Activated T-helper 2 cell treated with anti-CD3 and anti-CD28 coated beads, Interferon-gamma antibody, Interleukin-2, Interleukin-4, amounts not matched to agents 10 μg/mL and 5 μg/mL and 100 μg/mL, durations not matched to agents 14 hours and 24 hours and 36 hours (primary cell): Measurements from ENCODE around the gene TBC1D22A. TPM values are rescaled to one million over a fixed set of nuclear protein-coding genes. Genes with fewer than 3 reads are reported as not detected.

Source experiments
- DNase-seq: peaks from one replicate; pipeline ENCODE4 v3.0.0; 2021; ENCODE audit warnings: low spot score
- H3K27ac Mint-ChIP-seq: one replicate; pipeline ENCODE4 v1.8.0; 2021; ENCODE audit warnings: mixed read lengths
- H3K27me3 Mint-ChIP-seq: one replicate; pipeline ENCODE4 v1.8.0; 2021; ENCODE audit warnings: low read depth, mixed read lengths
- H3K36me3 Mint-ChIP-seq: one replicate; pipeline ENCODE4 v1.8.0; 2021; ENCODE audit warnings: low read depth, mixed read lengths
- H3K4me1 Mint-ChIP-seq: one replicate; pipeline ENCODE4 v1.8.0; 2021; ENCODE audit warnings: low read depth, mixed read lengths
- H3K4me3 Mint-ChIP-seq: one replicate; pipeline ENCODE4 v1.8.0; 2021; ENCODE audit warnings: low read depth, mild to moderate bottlenecking, moderate library complexity, mixed read lengths
- H3K9me3 Mint-ChIP-seq: one replicate; pipeline ENCODE4 v1.8.0; 2021; ENCODE audit warnings: mixed read lengths
- intact Hi-C: fragments of 100-400 bp; cut with micrococcal nuclease; formaldehyde crosslinking; loops from one replicate; pipeline ENCODE4 v1.15.1; 2023
- total RNA-seq: library from RNA; stranded (reverse); gene quantifications from 2 replicates; pipeline ENCODE4 v1.2.3, GENCODE V29; 2022

TBC1D22A gene
- total RNA-seq, 1 donor from 2014 or later, result 34.8 TPM

GRCh38 chr22:46896568-46897245 lies 134.3 kb downstream of the TBC1D22A start:
- intact Hi-C loops, result no loop called here
- DNase-seq, result no peak
- H3K36me3 Mint-ChIP-seq, result peaks cover 30% of the 10 kb centered on the region
- H3K4me3 Mint-ChIP-seq, result no peak overlapping the region
- no peak overlapping the region for H3K27ac Mint-ChIP-seq
- no peaks in the 10 kb centered on the region for H3K27me3 Mint-ChIP-seq
- H3K4me1 Mint-ChIP-seq, result peaks cover 3% of the 10 kb centered on the region
- no peaks in the 10 kb centered on the region for H3K9me3 Mint-ChIP-seq

DNA sequence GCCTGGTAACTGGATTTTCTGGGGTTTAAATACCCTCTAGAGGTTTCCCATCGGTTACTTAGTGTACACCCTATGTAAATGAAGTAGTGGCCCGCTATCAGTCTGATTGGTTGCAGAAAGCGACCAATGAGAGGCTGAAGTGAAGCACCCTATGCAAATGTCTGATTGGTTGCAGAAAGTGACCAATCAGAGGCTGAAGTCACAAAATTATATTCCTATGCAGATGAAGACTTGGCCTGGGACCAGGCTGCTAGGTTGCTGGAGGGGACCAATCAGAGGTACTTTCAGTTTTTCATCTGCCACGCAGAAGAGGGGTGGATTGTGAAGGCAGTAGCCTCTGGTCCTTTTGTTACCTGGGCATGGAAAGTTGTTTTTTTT lies 134.8 kb downstream of the TBC1D22A start:
- Mint-ChIP-seq H3K4me1 (peaks cover 3% of the 10 kb centered on the region), H3K9me3 (no peaks in the 10 kb centered on the region), H3K27me3 (no peaks in the 10 kb centered on the region), H3K27ac (no peak overlapping the region), H3K36me3 (peaks cover 30% of the 10 kb centered on the region), H3K4me3 (no peak overlapping the region)
- intact Hi-C loops, result no loop called here
- no peak for DNase-seq

GRCh38 chr22:46900549-46900948 lies 138.1 kb downstream of the TBC1D22A start:
- Mint-ChIP-seq H3K4me1 (peaks cover 3% of the 10 kb centered on the region), H3K9me3 (no peaks in the 10 kb centered on the region), H3K27ac (no peak overlapping the region), H3K27me3 (no peaks in the 10 kb centered on the region), H3K36me3 (peaks cover 22% of the 10 kb centered on the region), H3K4me3 (no peak overlapping the region)
- DNase-seq, result no peak
- intact Hi-C loops, result no loop called here

- intact Hi-C loops, result no loop called here
- H3K9me3 Mint-ChIP-seq, result no peaks in the 10 kb centered on the region
Measured at GRCh38 chr22:46902436-46902835, 140.0 kb downstream of the TBC1D22A start.

GRCh38 chr22:46902998-46903916 lies 140.8 kb downstream of the TBC1D22A start:
- Mint-ChIP-seq H3K27ac (no peak overlapping the region), H3K4me1 (no peaks in the 10 kb centered on the region), H3K9me3 (no peaks in the 10 kb centered on the region), H3K4me3 (no peak overlapping the region), H3K36me3 (peaks cover 7% of the 10 kb centered on the region), H3K27me3 (no peaks in the 10 kb centered on the region)
- DNase-seq, result no peak
- intact Hi-C loops, result no loop called here

More at GRCh38 chr22:46902436-46902835, 140.0 kb downstream of the TBC1D22A start:
- H3K4me3 Mint-ChIP-seq, result no peak overlapping the region
- no peaks in the 10 kb centered on the region for H3K4me1 Mint-ChIP-seq
- H3K36me3 Mint-ChIP-seq, result peaks cover 9% of the 10 kb centered on the region
- no peaks in the 10 kb centered on the region for H3K27me3 Mint-ChIP-seq
- no peak for DNase-seq
- no peak overlapping the region for H3K27ac Mint-ChIP-seq

DNA sequence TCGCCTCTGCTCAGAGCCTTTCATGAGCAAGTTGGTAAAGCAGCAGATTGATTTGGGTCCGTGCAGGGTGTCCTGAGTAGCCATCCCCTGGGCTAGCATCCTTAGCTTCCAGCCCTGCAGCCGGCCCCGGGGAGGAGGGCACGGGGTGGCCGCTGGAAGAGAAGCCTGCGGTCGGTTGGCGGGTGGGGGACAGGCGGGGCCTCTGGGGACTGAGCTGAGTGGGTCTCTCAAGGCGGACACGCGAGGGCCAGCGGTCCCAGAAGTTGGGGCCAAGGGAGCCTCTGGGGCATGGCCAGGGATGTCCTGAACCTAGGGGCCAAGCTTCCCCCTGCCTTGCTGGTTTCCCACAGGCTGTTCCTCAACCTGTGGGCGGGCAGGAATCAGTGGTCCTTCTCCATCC lies 143.0 kb downstream of the TBC1D22A start:
- Mint-ChIP-seq H3K36me3 (peaks cover 4% of the 10 kb centered on the region), H3K4me1 (no peaks in the 10 kb centered on the region), H3K27me3 (no peaks in the 10 kb centered on the region), H3K27ac (no peak overlapping the region), H3K4me3 (no peak overlapping the region), H3K9me3 (no peaks in the 10 kb centered on the region)
- no peak for DNase-seq
- intact Hi-C loops, result no loop called here

DNA sequence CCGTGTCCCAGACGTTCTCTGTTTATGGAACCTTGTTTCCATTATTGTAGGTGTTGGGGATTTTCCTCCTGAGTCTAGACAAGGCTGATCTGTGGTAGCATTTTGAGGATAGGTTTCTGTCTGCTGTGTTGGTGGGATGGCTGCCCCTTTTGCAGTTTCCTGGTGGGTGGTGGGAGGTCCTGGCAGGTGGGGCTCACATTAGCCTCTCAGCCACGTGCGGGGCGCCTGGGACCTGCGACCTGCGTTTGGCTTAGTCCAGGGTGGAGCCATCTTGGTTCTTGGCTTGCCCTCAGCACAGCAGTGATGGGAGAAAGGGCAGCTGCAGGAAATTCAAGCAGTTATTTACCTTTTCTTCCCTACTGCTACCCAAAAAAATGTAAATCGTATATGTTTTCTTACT lies 143.4 kb downstream of the TBC1D22A start:
- DNase-seq, result no peak
- H3K36me3 Mint-ChIP-seq, result peaks cover 4% of the 10 kb centered on the region
- intact Hi-C loops, result no loop called here
- H3K4me1 Mint-ChIP-seq, result no peaks in the 10 kb centered on the region
- no peak overlapping the region for H3K27ac Mint-ChIP-seq
- H3K27me3 Mint-ChIP-seq, result no peaks in the 10 kb centered on the region
- H3K4me3 Mint-ChIP-seq, result no peak overlapping the region
- H3K9me3 Mint-ChIP-seq, result no peaks in the 10 kb centered on the region

DNA sequence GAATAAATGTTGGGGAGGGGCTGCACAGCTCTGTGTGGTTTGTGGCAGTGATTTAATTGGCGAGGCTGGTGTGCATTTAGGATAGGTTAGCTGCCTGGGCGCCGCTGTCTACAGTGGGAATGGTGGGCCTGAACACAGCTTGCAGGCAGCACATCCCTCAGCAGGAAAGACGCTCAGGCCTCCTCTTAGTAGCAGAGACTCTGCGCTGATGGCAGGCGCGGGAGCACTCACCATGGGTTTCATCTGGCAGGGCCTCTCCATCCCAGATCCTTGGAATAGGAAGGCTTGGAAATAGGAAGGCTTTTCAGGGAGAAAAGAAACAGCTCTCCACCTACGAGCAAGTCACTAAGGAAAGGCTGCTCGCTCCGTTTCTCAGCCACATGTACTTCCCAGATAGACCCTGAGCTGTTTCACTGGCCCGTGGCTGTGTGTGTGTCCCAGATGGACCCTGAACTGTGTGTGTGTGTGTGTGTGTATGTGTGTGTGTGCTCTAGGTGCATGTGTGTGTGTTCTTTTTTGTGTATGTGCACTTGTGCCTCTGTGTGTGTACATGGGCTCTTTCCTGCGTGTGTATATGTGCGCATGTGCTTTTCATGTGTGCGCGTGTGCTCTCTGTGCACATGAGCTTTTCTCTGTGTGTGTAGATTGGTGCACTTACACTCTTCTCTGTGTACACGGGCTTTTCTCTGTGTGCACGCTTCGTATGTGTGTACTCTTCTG lies 144.0 kb downstream of the TBC1D22A start:
- no peak for DNase-seq
- H3K27ac Mint-ChIP-seq, result no peak overlapping the region
- intact Hi-C loops, result no loop called here
- H3K9me3 Mint-ChIP-seq, result no peaks in the 10 kb centered on the region
- H3K27me3 Mint-ChIP-seq, result no peaks in the 10 kb centered on the region
- peaks cover 4% of the 10 kb centered on the region for H3K36me3 Mint-ChIP-seq
- no peak overlapping the region for H3K4me3 Mint-ChIP-seq
- H3K4me1 Mint-ChIP-seq, result no peaks in the 10 kb centered on the region

GRCh38 chr22:46907241-46908215 lies 145.1 kb downstream of the TBC1D22A start:
- Mint-ChIP-seq H3K9me3 (no peaks in the 10 kb centered on the region), H3K4me3 (no peak overlapping the region), H3K27ac (no peak overlapping the region), H3K27me3 (no peaks in the 10 kb centered on the region), H3K4me1 (no peaks in the 10 kb centered on the region), H3K36me3 (peaks cover 2% of the 10 kb centered on the region)
- no peak for DNase-seq
- intact Hi-C loops, result no loop called here

GRCh38 chr22:46908641-46909107 lies 146.2 kb downstream of the TBC1D22A start:
- peaks cover 3% of the 10 kb centered on the region for H3K36me3 Mint-ChIP-seq
- intact Hi-C loops, result no loop called here
- H3K4me1 Mint-ChIP-seq, result no peaks in the 10 kb centered on the region
- H3K27ac Mint-ChIP-seq, result no peak overlapping the region
- no peaks in the 10 kb centered on the region for H3K9me3 Mint-ChIP-seq
- DNase-seq, result no peak
- no peaks in the 10 kb centered on the region for H3K27me3 Mint-ChIP-seq
- no peak overlapping the region for H3K4me3 Mint-ChIP-seq

DNA sequence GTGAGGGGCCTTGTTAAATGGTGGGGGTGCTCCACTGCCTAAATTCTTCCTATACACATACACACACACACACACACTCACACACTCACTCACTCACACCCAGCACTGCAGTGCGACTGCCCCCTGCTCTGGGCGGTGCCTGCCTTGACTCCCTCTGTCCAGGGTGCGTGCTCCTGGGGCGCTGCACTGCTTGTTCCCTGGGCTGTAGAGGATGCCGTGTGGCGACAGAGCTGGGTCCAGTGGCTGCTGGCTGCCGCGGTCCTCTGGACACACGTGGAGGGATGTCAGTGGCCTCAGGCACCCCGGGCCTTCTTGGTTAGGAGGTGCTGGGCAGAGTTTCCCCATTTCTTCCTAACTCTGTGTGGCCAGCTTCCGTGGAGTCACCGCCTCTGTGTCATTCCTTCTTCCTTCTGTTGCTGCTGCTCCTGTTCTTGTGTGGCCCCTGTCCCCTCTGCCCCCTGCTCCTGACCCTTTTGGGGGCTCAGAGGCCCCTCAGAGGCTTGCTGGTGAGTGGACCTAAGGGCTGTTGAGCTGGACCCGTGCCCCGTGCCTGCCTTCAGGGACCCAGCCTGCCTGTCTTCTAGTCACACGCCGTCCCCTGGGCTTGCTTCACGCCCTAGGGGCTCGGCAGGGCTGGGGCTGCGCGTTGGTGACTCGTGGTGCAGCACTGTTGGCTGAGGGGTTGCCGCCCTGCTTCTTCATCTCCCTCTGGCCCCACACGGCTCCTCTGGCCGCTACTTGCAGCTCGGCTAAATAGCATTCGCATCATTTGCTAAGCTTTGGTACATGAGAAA lies 147.0 kb downstream of the TBC1D22A start:
- intact Hi-C loops, result no loop called here
- H3K4me3 Mint-ChIP-seq, result no peak overlapping the region
- H3K4me1 Mint-ChIP-seq, result no peaks in the 10 kb centered on the region
- H3K36me3 Mint-ChIP-seq, result peaks cover 3% of the 10 kb centered on the region
- H3K27ac Mint-ChIP-seq, result no peak overlapping the region
- no peaks in the 10 kb centered on the region for H3K27me3 Mint-ChIP-seq
- no peaks in the 10 kb centered on the region for H3K9me3 Mint-ChIP-seq
- DNase-seq, result no peak
